ENCODE measurements around the gene FYCO1. TPM values are rescaled to one million over a fixed set of nuclear protein-coding genes. Genes with fewer than 3 reads are reported as not detected.

Gene FYCO1
- total RNA-seq, 1 donor from 2014 or later: 121 TPM

GRCh38 chr3:45887285-45887684, 108.3 kb downstream of the FYCO1 start:
- H3K27ac ChIP-seq (replicated peaks): no peak overlapping the region
- no peak overlapping the region for H3K4me3 ChIP-seq
- H3K36me3 ChIP-seq: no peaks in the 10 kb centered on the region
- intact Hi-C loops (cut with micrococcal nuclease): no loop called here
- no peaks in the 10 kb centered on the region for H3K27me3 ChIP-seq (ENCODE audit: low read depth)
- no peaks in the 10 kb centered on the region for H3K9me3 ChIP-seq (replicated peaks)
- no peak for TF ChIP-seq CTCF (IDR thresholded peaks at IDR 0.05; ENCODE audit: borderline replicate concordance)
- no peaks in the 10 kb centered on the region for H3K4me1 ChIP-seq
- DNase-seq: no peak

- no peak for TF ChIP-seq CTCF (IDR thresholded peaks at IDR 0.05; ENCODE audit: borderline replicate concordance)
- no peaks in the 10 kb centered on the region for H3K27me3 ChIP-seq (ENCODE audit: low read depth)
- peaks cover 6% of the 10 kb centered on the region for H3K4me1 ChIP-seq
- H3K9me3 ChIP-seq (replicated peaks): no peaks in the 10 kb centered on the region
- no peak within 1 kb of the TSS for H3K27ac ChIP-seq (replicated peaks)
- intact Hi-C loops (cut with micrococcal nuclease): no loop called here
- no peak for DNase-seq
- no peaks in the 10 kb centered on the region for H3K36me3 ChIP-seq
- no peak within 1 kb of the TSS for H3K4me3 ChIP-seq
Measured at GRCh38 chr3:45885979-45886705, 109.5 kb downstream of the FYCO1 start, which contains the start of gene CCR9. CCR9 (plus strand) TSS chr3:45886543; CDS start chr3:45894934, 8,391 bp downstream.

- TF ChIP-seq CTCF (IDR thresholded peaks at IDR 0.05; ENCODE audit: borderline replicate concordance): no peak
- H3K36me3 ChIP-seq: no peaks in the 10 kb centered on the region
- H3K4me1 ChIP-seq: peaks cover 12% of the 10 kb centered on the region
- DNase-seq: no peak
- H3K9me3 ChIP-seq (replicated peaks): no peaks in the 10 kb centered on the region
- no peak overlapping the region for H3K4me3 ChIP-seq
- no peaks in the 10 kb centered on the region for H3K27me3 ChIP-seq (ENCODE audit: low read depth)
- intact Hi-C loops (cut with micrococcal nuclease): no loop called here
- H3K27ac ChIP-seq (replicated peaks): no peak overlapping the region
Measured at GRCh38 chr3:45884368-45885201, 111.0 kb downstream of the FYCO1 start.

GRCh38 chr3:45881078-45882022, 114.3 kb downstream of the FYCO1 start:
- intact Hi-C loops (cut with micrococcal nuclease): no loop called here
- Histone ChIP-seq H3K4me1 (peaks cover 12% of the 10 kb centered on the region), H3K4me3 (no peak overlapping the region), H3K27me3 (ENCODE audit: low read depth) (no peaks in the 10 kb centered on the region), H3K36me3 (no peaks in the 10 kb centered on the region), H3K9me3 (replicated peaks) (no peaks in the 10 kb centered on the region), H3K27ac (replicated peaks) (no peak overlapping the region)
- TF ChIP-seq CTCF (IDR thresholded peaks at IDR 0.05; ENCODE audit: borderline replicate concordance): no peak
- no peak for DNase-seq

- H3K27me3 ChIP-seq (ENCODE audit: low read depth): no peaks in the 10 kb centered on the region
- intact Hi-C loops (cut with micrococcal nuclease): no loop called here
- H3K27ac ChIP-seq (replicated peaks): no peak overlapping the region
- no peaks in the 10 kb centered on the region for H3K36me3 ChIP-seq
- DNase-seq: no peak
- H3K4me1 ChIP-seq: peaks cover 12% of the 10 kb centered on the region
- TF ChIP-seq CTCF (IDR thresholded peaks at IDR 0.05; ENCODE audit: borderline replicate concordance): no peak
- no peak overlapping the region for H3K4me3 ChIP-seq
- H3K9me3 ChIP-seq (replicated peaks): no peaks in the 10 kb centered on the region
Measured at GRCh38 chr3:45880725-45881077, 114.9 kb downstream of the FYCO1 start.

All from left ventricle myocardium inferior (tissue), 1 donor.